Measurements from ENCODE around the gene CIART. TPM values are rescaled to one million over a fixed set of nuclear protein-coding genes. Genes with fewer than 3 reads are reported as not detected.

CIART gene
- total and polyA plus RNA-seq, 2 of the 8 experiments (the other 6 are each of a cell fraction or from before 2014, with no cell fraction given), result 9.6 to 33.3 TPM

DNA sequence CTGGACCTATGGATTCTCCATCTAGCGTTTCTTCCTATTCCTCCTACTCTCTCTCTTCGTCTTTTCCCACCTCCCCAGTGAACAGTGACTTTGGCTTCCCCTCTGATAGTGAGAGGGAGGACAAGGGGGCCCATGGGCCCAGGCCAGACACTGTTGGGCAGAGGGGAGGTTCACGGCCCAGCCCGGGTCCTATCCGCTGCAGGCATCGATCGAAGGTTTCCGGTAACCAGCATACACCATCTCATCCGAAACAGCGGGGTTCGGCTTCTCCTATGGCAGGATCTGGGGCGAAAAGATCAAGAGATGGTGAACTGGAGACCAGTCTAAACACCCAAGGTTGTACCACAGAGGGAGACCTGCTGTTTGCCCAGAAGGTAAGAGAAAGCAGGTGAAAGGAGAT, 906 bp downstream of the CIART start (continued):
- TF ChIP-seq, protein P1, sequence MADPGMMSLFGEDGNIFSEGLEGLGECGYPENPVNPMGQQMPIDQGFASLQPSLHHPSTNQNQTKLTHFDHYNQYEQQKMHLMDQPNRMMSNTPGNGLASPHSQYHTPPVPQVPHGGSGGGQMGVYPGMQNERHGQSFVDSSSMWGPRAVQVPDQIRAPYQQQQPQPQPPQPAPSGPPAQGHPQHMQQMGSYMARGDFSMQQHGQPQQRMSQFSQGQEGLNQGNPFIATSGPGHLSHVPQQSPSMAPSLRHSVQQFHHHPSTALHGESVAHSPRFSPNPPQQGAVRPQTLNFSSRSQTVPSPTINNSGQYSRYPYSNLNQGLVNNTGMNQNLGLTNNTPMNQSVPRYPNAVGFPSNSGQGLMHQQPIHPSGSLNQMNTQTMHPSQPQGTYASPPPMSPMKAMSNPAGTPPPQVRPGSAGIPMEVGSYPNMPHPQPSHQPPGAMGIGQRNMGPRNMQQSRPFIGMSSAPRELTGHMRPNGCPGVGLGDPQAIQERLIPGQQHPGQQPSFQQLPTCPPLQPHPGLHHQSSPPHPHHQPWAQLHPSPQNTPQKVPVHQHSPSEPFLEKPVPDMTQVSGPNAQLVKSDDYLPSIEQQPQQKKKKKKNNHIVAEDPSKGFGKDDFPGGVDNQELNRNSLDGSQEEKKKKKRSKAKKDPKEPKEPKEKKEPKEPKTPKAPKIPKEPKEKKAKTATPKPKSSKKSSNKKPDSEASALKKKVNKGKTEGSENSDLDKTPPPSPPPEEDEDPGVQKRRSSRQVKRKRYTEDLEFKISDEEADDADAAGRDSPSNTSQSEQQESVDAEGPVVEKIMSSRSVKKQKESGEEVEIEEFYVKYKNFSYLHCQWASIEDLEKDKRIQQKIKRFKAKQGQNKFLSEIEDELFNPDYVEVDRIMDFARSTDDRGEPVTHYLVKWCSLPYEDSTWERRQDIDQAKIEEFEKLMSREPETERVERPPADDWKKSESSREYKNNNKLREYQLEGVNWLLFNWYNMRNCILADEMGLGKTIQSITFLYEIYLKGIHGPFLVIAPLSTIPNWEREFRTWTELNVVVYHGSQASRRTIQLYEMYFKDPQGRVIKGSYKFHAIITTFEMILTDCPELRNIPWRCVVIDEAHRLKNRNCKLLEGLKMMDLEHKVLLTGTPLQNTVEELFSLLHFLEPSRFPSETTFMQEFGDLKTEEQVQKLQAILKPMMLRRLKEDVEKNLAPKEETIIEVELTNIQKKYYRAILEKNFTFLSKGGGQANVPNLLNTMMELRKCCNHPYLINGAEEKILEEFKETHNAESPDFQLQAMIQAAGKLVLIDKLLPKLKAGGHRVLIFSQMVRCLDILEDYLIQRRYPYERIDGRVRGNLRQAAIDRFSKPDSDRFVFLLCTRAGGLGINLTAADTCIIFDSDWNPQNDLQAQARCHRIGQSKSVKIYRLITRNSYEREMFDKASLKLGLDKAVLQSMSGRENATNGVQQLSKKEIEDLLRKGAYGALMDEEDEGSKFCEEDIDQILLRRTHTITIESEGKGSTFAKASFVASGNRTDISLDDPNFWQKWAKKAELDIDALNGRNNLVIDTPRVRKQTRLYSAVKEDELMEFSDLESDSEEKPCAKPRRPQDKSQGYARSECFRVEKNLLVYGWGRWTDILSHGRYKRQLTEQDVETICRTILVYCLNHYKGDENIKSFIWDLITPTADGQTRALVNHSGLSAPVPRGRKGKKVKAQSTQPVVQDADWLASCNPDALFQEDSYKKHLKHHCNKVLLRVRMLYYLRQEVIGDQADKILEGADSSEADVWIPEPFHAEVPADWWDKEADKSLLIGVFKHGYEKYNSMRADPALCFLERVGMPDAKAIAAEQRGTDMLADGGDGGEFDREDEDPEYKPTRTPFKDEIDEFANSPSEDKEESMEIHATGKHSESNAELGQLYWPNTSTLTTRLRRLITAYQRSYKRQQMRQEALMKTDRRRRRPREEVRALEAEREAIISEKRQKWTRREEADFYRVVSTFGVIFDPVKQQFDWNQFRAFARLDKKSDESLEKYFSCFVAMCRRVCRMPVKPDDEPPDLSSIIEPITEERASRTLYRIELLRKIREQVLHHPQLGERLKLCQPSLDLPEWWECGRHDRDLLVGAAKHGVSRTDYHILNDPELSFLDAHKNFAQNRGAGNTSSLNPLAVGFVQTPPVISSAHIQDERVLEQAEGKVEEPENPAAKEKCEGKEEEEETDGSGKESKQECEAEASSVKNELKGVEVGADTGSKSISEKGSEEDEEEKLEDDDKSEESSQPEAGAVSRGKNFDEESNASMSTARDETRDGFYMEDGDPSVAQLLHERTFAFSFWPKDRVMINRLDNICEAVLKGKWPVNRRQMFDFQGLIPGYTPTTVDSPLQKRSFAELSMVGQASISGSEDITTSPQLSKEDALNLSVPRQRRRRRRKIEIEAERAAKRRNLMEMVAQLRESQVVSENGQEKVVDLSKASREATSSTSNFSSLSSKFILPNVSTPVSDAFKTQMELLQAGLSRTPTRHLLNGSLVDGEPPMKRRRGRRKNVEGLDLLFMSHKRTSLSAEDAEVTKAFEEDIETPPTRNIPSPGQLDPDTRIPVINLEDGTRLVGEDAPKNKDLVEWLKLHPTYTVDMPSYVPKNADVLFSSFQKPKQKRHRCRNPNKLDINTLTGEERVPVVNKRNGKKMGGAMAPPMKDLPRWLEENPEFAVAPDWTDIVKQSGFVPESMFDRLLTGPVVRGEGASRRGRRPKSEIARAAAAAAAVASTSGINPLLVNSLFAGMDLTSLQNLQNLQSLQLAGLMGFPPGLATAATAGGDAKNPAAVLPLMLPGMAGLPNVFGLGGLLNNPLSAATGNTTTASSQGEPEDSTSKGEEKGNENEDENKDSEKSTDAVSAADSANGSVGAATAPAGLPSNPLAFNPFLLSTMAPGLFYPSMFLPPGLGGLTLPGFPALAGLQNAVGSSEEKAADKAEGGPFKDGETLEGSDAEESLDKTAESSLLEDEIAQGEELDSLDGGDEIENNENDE (IDR thresholded peaks at IDR 0.05; ENCODE audit: insufficient replicate concordance, low read length), result no peak
- TF ChIP-seq TAF7 (optimal IDR thresholded peaks at IDR 0.05; ENCODE audit: borderline replicate concordance, low read depth, low read length), result no peak
- no peak for TF ChIP-seq KDM1A (IDR thresholded peaks at IDR 0.05; ENCODE audit: borderline replicate concordance, low read length)
- TF ChIP-seq RBBP5 (IDR thresholded peaks at IDR 0.05; ENCODE audit: borderline replicate concordance, low read depth, low read length), result no peak
- no peak; a peak in 1 of 3 replicates for TF ChIP-seq POLR2A (IDR thresholded peaks at IDR 0.05; ENCODE audit: control extremely low read depth in 1 of 2, low read depth in 2 of 2, low read length in 2 of 2)
- no peak for TF ChIP-seq GABPA (IDR thresholded peaks at IDR 0.05; ENCODE audit: borderline replicate concordance, insufficient read depth, low read length)
- TF ChIP-seq EGR1 (IDR thresholded peaks at IDR 0.05; ENCODE audit: borderline replicate concordance, low read depth, low read length), result no peak
- TF ChIP-seq BRCA1 (IDR thresholded peaks at IDR 0.05; ENCODE audit: low read depth, low read length), result no peak
- TF ChIP-seq RXRA (IDR thresholded peaks at IDR 0.05; ENCODE audit: insufficient read depth, low read depth, low read length), result no peak
- TF ChIP-seq NRF1 (IDR thresholded peaks at IDR 0.05; ENCODE audit: low read depth, low read length), result no peak
- no peak for TF ChIP-seq CTBP2 (IDR thresholded peaks at IDR 0.05; ENCODE audit: borderline replicate concordance, insufficient read depth, insufficient read length, low read length)
- TF ChIP-seq SP4 (IDR thresholded peaks at IDR 0.05; ENCODE audit: low read length), result no peak
- no peak for TF ChIP-seq SRF (IDR thresholded peaks at IDR 0.05; ENCODE audit: low read depth, low read length)
